ENCODE results near the gene AKR7A2.
"Not testable (repeated sequence)": the region's sequence is repeated elsewhere in the genome, so short reads cannot be mapped to it uniquely, and the experiment has no call there.

AKR7A2 gene

DNA sequence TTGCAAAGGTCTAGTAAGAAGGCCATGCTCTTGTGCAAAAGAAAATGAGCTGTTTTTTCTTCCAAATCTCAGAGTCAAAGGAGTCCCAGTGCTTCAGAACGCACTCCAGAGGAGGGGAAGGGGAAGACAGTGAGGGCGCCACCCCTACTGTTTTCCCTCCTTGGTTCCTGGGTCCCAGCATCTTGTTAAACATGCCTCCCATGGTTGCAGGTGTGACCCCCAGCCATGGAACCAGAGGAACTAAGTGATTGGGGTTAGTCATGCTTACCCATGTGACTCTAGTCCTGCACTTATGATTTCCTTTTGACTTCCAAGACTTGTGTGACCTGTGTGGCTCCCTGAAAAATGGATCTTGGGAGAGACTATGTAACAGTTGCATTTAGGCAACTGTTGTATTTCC lies 17.3 kb downstream of the AKR7A2 start:
- DNase-seq: no peak

- no peak for DNase-seq
Observed at GRCh38 chr1:19289244-19289643, 22.7 kb downstream of the AKR7A2 start.

DNA sequence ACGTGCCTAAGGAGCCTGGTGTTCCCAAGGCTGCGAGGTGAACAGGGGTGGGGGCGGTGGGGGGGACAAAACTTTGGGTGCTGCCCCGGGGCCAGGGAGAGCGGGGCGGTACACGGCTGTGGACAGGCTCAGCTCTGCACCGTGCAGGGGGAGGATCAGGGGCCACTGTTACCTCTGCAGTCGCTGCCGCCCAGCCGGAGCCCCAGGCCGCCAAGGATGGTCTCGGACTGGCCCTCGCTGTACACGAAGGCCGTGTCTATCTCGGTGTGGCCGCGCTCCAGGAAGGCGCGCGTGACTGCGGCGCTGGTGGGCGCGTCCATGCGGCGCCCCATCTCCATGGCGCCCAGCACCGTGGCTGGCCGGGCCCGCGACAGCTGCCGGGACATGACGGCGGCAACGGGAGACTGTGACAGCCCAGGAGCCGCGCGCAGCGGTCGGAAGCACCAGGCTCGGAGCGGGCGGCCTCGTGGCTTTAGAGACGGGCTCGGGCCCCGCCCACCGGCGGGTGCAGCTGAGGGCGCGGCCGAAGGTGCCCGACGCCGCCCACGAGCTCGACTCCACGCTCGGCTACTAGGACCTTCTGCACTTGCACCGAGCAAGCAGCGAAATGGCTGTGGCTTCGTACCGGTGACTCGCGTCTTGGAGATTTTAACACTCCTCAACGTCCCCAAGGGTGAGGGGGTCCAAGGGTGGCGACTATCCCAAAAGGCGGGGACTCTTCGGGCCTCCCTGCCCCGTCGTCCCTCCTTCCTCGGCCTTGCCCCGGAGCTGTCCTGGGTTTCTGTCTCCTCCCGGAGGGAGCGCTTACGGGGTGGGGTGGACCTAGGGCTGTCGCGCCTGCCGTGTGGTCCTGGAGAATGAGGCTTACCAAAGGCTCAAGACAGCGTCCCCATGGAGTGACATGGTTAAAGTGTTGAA lies 23.4 kb downstream of the AKR7A2 start, which contains the start of gene AKR7A3:
Gene AKR7A3 (minus strand): TSS at position 447 of the 918 bp plus-strand sequence. CDS start 61 bp downstream, at position 386.
- peak; percentile 55 for DNase-seq

GRCh38 chr1:19287436-19288185 lies 24.3 kb downstream of the AKR7A2 start:
- no peak for DNase-seq

- DNase-seq: not testable (repeated sequence)
Observed at GRCh38 chr1:19285807-19286206, 26.1 kb downstream of the AKR7A2 start.

DNA sequence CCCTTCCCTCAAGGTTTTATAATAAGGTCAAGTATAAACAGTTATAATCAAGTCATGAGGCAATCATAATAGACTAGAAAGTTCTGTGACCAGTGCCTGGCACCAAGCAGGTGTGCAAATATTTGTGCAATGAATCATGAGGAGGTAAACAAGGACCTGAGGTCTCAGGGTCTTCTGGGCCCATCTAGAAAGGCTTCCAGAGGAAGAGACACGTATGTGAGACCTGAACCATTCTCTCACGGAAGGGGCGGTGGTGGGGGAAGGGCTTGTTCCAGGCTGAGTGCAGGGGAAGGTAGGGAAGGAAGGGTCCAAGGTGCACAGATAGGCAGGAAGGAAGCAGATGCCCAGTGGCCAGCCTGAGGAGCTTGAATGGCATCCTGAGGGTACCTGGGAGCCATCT lies 26.6 kb downstream of the AKR7A2 start:
- DNase-seq: not testable (repeated sequence)

DNA sequence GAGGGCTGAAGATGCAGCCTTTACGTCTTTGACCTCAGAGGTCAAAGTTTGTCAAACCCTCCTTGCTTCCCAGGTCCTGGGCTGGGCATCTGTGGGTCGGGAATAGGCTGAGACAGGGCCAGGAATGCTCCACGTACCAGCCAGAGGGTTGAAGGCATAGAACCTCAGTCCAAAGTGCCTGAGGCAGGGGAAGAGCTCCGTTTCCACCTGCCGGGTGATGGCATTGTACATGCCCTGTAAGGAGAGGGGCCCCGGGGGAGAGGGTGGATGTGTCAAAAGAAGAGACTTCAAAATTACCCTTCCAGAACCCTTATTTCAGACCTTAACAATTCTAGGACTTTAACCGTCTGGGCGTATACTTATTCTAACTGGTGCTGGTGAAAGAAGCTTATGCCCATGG lies 27.1 kb downstream of the AKR7A2 start:
- no peak for DNase-seq

DNA sequence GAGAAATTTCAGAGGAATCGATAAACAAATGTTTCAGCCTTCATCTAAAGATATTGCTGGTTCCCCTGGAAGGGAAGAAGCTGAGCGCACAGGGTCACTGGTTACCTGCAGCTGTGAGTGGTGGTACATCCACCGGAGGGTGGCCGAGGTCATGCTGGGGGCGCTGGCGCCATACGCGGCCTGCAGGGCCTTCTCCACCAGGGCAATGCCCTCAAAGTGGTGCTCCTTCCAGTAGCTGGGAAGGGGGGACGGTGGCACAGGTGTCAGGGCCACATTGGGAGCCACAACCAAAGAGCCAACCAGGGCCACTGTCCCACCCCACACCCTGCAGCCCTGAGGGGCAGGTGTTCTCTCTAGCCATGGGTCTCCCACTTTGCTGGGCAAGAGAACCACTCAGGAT lies 28.1 kb downstream of the AKR7A2 start:
- DNase-seq: no peak

DNA sequence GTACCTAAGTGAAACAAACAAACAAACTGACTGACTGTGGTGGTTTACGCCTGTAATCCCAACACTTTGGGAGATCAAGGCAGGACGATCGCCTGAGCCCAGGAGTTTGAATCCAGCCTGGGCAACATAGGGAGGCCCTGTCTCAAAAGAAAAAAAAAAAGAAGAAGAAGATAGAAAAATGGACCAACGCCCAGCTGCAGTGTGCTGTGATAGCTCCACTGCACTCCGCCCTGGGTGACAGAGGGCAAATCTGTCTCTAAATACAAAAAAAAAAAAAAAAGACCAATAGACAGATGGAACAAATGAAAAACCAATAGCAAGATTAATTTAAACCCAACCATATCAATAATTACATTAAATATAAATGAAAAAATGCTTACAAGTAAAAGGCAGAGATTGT lies 37.3 kb downstream of the AKR7A2 start:
- DNase-seq: no peak

- not testable (repeated sequence) for DNase-seq
Observed at GRCh38 chr1:19273844-19274531, 38.0 kb downstream of the AKR7A2 start.

GRCh38 chr1:19273106-19273843 lies 38.7 kb downstream of the AKR7A2 start:
- no peak for DNase-seq

DNA sequence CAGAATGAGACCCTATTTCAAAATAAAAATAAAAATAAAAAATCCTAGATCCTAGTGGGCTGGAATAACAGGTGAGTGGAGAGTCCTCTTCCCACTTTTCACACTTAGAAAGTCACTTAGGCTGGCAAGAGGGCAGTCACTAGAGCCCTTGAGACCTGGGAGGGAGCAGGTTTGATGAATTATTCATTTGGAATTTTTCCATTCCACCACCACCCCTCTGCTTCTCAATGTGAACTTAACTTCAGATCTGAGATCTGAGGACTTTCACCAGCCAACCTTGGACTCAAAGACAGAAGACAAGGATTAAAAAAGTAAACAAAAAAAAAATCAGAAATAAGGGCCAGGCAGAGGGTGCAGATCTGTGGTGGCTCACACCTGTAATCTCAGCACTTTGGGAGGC lies 39.9 kb downstream of the AKR7A2 start:
- no peak for DNase-seq

- DNase-seq: not testable (repeated sequence)
Observed at GRCh38 chr1:19270343-19270730, 41.6 kb downstream of the AKR7A2 start.

DNA sequence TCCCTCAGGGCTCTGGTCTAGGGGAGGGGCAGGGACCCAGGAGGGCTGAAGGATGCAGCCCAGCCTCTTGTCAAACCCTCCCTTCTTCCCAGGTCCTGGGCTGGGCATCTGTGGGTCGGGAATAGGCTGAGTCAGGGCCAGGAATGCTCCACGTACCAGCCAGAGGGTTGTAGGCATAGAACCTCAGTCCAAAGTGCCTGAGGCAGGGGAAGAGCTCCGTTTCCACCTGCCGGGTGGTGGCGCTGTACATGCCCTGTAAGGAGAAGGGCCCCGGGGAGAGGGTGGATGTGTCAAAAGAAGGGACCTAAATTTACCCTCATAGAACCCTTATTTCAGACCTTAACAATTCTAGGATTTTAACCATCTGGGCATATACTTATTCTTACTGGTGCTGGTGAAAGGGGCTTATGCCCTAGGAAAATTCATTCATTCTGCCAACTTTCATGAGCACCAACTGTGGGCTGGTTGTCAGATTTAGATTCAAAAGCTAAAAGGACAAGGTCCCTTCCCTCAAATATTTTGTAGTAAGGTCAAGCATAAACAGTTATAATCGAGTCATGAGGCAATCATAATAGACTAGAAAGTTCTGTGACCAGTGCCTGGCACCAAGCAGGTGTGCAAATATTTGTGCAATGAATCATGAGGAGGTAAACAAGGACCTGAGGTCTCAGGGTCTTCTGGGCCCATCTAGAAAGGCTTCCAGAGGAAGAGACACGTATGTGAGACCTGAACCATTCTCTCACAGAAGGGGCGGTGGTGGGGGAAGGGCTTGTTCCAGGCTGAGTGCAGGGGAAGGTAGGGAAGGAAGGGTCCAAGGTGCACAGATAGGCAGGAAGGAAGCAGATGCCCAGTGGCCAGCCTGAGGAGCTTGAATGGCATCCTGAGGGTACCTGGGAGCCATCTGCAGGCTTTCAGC lies 42.3 kb downstream of the AKR7A2 start:
- not testable (repeated sequence) for DNase-seq

- DNase-seq: no peak
Observed at GRCh38 chr1:19268445-19268844, 43.5 kb downstream of the AKR7A2 start.

- DNase-seq: no peak
Observed at GRCh38 chr1:19262744-19263143, 49.2 kb downstream of the AKR7A2 start.

- no peak for DNase-seq
Observed at GRCh38 chr1:19262047-19262446, 49.9 kb downstream of the AKR7A2 start.

- DNase-seq: no peak
Observed at GRCh38 chr1:19260211-19261138, 51.5 kb downstream of the AKR7A2 start.

DNA sequence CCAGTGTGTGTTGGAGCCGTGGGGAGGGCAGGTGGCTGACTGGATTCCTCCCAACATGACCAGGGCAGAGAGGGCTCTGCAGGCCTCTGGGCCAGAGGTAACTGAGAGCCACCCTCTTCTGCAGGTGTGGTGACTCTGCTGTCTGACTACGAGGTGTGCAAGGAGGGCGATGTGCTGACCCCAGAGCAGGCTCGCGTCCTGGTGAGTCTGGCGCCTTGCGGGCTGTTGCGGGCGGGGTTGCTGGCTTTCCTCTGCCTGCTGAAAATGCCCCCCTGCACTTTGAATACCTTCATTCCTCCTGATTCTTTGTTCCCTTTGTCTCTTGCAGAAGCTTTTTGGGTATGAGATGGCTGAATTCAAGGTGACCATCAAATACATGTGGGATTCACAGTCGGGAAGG lies 53.6 kb downstream of the AKR7A2 start:
- DNase-seq: no peak

All from right forelimb (tissue), 1 donor.